Measurements from ENCODE around the gene ZBTB21.

DNA sequence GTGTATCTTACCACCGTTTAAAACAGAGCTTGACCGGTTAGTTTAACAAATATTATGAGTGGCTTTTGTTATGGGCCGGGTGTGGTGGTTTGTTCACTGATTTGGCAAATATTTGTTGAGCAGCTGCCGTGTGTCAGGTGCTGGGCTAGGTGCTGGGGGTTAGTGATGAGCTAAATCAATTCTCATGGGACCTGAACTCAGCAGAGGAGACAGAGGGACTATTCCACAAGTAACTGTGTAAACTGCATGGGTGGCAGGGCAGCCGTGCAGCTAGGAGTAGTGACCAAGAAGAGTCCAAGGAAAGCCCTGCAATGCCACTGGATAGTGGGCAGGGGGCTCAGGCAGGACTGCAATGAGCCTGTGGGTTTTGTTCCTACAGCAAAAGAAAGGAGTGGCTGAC is 45.1 kb downstream of the ZBTB21 start:
- TF ChIP-seq, protein P1, sequence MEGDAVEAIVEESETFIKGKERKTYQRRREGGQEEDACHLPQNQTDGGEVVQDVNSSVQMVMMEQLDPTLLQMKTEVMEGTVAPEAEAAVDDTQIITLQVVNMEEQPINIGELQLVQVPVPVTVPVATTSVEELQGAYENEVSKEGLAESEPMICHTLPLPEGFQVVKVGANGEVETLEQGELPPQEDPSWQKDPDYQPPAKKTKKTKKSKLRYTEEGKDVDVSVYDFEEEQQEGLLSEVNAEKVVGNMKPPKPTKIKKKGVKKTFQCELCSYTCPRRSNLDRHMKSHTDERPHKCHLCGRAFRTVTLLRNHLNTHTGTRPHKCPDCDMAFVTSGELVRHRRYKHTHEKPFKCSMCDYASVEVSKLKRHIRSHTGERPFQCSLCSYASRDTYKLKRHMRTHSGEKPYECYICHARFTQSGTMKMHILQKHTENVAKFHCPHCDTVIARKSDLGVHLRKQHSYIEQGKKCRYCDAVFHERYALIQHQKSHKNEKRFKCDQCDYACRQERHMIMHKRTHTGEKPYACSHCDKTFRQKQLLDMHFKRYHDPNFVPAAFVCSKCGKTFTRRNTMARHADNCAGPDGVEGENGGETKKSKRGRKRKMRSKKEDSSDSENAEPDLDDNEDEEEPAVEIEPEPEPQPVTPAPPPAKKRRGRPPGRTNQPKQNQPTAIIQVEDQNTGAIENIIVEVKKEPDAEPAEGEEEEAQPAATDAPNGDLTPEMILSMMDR (IDR thresholded peaks at IDR 0.05) = no peak
- no peak for TF ChIP-seq POLR2A (IDR thresholded peaks at IDR 0.05)

Data from adrenal gland (tissue), 5 donors.